Spleen (tissue), 7 donors: ENCODE data around the gene NOSIP.

Experiments used
- CTCF ChIP-seq, 11 experiments: fragments of 200-600 bp in 7 of 11; fragments of 450-650 bp in 4 of 11; sonication (generic) in 4 of 11; IDR thresholded peaks in 8 of 11; conservative IDR thresholded peaks in 3 of 11; 1 replicate in 7 of 11; 2 replicates in 4 of 11; pipeline versions ENCODE4 v1.4.0 to v1.8.0; 2016 to 2021; ENCODE audit warnings: antibody characterized with exemption in 11 of 11, inconsistent platforms in 4 of 11, mild to moderate bottlenecking in 1 of 11
- POLR2A ChIP-seq, 3 donors: fragments of 450-650 bp; IDR thresholded peaks; one replicate each; pipeline ENCODE4 v1.5.1; 2017; ENCODE audit warnings: antibody characterized with exemption in 3 of 3, mild to moderate bottlenecking in 1 of 3
- POLR2AphosphoS5 ChIP-seq, 3 donors: sonication (generic); formaldehyde crosslinking; IDR thresholded peaks; one replicate each; pipeline ENCODE4 v1.5.1; 2017; ENCODE audit warnings: antibody characterized with exemption in 3 of 3
- donor health status: DM: no; HTN: no; CAD: no; lungs with moderate emphysema.
- donor health status: DM: no; HTN: no; CAD: no.
- donor health status: DM: no; HTN: no; CAD: no.

GRCh38 chr19:49616532-49616931, 36.2 kb upstream of the NOSIP start:
- TF ChIP-seq CTCF (IDR thresholded peaks at IDR 0.05 in 8 of 11, conservative IDR thresholded peaks at IDR 0.05 in 3 of 11) (no peak), POLR2AphosphoS5 (IDR thresholded peaks at IDR 0.05) (no peak), POLR2A (IDR thresholded peaks at IDR 0.05) (no peak)
